Frontal cortex (tissue), 4 donors: ENCODE results near the gene ZNF511. TPM values are rescaled to one million over a fixed set of nuclear protein-coding genes. Genes with fewer than 3 reads are reported as not detected.

Experiments
- DNase-seq, 2 donors: peaks; one replicate each; pipeline ENCODE4 v3.0.0; 2012; ENCODE audit warnings: low spot score in 2 of 2
- FAIRE-seq: peaks from 2 replicates; lab custom pipeline; 2012; peaks lifted over from hg19 to GRCh38; lab: Jason Lieb, UNC
- total RNA-seq: library from RNA; depleted of rRNA; stranded (reverse); fragments of >200 nt; gene quantifications from one replicate; pipeline ENCODE4 v1.2.3, GENCODE V29; 2014
- donor health status: control.
- donor health status: control.
- donor health status: control.

Gene ZNF511
- total RNA-seq, 1 donor from 2014 or later = 7.3 TPM

DNA sequence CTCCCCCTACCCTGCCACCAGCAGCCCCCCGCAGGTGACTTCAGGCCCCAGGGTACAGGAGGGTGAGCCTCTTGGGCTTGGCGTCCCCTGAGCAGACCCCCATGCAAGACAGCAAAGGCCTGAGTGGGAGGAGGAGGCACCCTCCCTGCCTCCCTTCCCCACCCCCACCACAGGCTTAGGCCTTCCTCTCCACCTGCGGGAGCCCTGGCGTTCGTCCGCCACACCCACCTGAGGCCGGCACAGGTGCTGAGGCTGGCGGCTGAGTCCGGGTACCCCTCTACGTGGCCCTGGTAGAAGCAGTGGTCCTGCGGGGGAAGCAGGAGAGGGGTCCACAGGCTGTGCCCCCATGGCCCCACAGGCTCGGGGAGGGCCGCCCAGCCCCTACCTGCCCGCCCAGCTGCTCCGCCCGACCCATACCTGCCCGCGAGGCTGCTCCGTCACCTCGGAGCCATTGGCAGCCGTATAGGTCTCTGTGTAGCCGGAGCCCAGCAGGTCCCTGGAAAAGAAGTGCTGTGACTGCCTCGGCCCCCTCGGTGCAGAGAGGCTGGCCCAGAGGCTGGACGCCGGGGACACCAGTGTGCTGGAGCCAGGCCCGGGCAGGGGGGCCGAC, 35.1 kb upstream of the ZNF511 start:
- FAIRE-seq = no peak
- DNase-seq = no peak

DNA sequence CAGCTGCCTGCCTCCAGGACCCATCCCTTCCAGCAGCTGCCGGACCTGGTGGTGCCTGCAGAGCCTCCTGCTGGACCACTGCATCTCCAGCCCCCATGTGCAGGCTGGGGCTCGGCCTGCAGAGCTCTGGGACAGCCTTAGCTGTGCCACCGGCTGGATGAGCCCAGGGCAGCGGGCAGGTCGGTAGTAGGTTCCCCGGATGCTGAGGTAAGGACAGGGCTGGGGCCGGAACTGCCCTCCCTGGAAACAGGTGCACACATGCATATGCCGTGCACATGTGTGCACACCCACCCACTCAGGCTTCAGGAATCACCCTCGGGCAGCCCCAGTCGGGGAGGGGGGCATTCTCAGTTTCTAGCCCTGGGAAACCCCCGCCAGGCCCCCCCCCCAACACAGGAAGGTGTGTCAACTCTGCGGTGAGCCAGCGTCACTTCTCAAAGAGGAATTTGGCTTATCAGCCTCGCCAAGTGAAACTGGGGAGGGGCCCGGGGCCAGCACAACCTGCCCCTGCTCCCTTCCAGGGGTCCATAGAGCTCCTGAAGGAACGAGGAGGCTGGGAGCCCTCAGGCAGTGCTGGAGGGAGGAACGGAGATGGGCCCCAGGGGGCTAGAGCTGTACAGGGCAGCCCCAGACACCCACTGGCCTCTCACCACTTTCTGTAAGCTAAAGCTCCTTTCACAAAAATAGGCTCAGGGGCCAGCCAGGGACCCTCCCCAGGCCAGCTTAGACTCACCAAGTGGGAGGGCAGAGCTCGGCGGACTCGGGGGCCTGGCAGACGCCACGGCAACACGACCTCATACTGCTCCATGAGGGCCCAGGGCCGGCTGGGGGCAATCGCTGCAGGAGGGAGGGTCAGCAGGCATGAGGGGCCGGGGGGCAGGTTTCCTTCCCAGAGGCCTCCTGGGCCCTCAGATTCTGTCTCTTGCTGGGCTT, 33.7 kb upstream of the ZNF511 start:
- no peak for DNase-seq
- FAIRE-seq = no peak

DNA sequence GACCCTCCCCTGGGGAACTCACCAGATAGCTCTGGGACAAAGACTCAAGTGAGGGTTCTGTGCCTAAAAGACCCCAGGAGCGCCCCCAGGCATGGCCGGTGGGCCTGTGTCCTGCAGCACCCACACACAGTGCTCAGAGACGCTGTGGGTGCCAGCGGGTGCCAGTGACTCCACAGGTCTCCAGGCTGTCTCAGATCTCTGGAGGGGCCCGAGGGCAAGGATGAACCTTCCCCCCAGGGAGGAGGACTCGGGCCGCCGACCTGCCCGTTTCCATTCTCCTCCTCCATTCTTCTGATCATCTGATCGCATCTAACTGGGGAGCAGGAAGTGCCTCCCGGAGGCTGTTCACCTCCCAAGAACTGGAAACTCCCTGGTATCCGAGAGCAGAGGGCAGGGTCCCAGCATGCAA, 33.0 kb upstream of the ZNF511 start:
- FAIRE-seq (no peak), DNase-seq (no peak)

DNA sequence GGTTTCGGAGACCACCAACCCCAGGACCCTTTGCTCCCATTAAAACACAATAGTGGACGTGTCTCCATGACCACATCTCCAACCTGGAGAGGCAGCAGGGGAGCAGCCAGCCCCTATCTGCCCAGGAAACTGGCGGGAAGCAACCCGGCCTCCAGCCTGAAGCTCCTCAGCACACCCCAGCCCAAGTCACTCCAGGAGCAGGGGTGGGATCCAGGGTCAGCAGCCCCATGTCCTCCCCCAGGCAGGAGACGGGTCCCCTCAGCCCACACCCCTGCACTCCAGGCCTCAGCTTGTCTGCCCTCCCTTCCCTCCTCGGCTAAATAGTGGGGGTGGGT, 32.6 kb upstream of the ZNF511 start:
- FAIRE-seq (no peak), DNase-seq (no peak)

DNA sequence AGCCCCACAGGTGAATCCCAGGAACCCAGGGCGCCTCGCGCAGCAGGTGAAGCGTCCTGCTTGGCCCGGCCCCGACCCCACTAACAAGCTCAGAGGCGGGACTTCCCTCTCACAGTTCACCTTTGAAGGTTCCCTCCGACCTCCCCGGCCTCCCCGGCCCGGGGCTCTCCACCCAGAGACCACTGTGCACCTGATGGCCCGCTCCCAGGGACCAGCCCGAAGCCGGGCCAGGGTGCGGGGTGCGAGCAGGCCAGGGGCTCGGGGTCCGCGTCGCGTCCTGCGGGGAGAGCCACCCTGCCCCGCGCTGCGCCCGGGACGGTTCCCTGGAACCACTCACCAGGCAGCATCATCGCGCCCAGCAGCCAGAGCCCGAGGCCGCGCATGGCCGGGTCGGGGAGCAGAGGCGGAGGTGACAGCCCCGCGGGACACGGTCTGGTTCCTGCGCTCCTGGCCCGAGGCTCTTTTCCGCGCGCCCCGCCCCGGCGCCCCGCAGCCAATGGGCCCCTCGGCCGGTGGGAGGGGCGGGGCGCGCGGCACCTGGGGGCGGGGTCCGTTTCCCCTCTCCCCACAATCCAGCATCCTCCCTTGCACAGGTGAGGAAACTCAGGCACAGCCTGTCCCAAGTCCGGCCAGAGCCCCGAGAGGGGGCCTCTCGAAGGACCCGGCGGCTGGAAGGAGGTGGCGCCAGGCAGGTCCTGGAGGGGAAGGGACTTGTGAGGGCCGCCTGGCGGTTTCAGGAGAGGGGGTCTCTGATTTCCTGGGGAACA, 32.1 kb upstream of the ZNF511 start, which contains the start of gene ADAM8:
Gene ADAM8, minus strand, starts transcription at position 434 of the 767 bp plus-strand sequence. Its CDS starts 51 bp downstream, at position 383.
- DNase-seq = no peak
- FAIRE-seq = no peak

DNA sequence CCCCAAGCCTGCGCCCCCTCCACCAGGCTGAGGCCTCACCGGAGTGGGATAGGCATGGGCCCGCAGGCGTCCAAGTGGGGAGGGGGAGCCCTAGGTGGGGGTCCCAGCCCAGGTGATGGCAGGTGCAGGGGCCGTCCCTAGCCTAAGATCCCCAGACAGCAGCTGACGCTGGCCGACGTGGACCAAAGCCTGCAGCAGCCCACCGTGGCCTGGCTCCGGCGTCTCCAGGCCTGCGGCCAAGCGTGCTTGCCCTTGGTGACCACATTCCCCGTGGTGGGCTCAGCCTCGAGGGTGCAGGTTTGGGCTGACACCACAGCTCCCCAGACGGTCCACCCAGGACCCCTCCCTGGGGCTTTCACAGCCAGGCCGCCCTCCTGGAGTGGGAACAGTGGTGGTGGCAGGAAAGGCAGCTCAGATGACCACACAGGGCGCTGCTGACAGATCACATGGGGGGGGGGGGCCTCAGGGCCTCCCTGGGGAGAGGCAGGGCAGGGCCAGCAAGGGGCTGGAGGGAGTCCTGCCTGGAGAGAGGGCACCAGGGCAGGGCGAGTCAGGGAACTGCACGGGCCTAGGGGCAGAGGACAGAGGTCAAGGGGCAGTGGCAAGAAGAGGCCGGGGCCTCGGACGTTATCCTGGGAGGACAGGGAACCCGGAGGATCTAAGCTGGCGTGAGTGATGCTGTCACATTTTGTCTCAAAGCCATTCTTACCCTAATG, 31.3 kb upstream of the ZNF511 start:
- DNase-seq (no peak), FAIRE-seq (no peak)

DNA sequence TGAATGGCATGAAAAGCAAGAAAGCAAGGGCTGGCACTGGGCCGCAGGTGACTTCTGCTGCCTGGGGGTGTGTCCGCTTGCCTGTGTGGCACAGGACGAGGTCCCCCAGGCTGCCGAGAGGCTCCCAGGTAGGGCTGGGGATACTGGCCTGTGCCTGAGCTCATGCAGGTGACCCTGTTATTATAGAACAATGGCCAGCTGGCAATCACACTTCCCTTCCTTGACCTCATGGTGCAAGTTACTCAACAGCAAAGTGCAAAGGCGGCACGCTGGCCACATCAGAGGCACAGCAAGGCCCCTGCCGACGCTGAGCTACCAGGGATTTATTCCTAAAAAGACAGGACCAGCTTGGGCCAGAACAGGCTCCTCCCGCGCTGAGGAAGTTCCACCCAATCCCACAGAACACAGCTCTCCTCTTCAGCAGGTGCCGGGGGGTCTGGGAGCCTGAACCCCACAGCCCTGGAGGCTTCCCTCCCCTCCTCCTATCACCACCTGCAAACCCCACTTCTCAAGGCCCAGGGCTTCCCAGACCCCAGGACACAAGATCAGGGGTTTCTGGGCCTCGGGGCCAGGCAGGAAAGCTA, 30.6 kb upstream of the ZNF511 start:
- no peak for DNase-seq

DNA sequence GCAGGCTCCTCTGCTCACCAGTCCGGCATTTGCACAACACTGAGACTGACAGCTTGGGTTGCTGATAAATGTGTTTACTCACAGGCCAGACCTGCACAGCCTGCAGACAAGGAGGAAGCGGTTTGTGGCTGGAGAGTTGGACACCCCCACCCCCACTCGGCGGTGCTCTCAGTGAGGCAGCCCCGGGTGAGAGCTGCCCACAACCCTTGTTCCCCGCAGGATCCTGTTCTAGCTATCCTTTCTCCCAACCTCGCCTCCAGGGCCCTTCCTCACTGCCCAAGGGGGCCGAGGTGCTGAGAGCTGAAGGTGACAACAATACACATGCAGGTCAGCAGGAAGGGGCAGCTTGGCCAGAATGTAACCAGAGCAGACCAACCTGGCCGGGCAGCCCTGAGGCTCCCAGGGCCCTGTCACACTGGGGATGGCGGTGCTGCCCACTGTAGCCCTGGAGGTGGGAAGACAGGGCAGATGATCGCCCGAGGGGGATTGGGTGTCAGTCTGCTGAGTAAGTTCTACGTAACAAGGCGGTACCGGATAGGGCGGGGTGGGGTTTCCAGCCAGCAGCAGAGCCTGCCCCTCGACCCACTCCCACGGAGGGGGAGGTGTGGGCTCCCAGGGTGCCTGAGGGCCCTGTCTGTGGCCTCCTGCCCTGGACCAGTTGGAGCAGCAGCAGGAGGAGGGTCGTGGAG, 30.0 kb upstream of the ZNF511 start:
- FAIRE-seq = no peak
- DNase-seq = no peak

More for the DNA sequence above, 30.6 kb upstream of the ZNF511 start:
- FAIRE-seq = no peak

DNA sequence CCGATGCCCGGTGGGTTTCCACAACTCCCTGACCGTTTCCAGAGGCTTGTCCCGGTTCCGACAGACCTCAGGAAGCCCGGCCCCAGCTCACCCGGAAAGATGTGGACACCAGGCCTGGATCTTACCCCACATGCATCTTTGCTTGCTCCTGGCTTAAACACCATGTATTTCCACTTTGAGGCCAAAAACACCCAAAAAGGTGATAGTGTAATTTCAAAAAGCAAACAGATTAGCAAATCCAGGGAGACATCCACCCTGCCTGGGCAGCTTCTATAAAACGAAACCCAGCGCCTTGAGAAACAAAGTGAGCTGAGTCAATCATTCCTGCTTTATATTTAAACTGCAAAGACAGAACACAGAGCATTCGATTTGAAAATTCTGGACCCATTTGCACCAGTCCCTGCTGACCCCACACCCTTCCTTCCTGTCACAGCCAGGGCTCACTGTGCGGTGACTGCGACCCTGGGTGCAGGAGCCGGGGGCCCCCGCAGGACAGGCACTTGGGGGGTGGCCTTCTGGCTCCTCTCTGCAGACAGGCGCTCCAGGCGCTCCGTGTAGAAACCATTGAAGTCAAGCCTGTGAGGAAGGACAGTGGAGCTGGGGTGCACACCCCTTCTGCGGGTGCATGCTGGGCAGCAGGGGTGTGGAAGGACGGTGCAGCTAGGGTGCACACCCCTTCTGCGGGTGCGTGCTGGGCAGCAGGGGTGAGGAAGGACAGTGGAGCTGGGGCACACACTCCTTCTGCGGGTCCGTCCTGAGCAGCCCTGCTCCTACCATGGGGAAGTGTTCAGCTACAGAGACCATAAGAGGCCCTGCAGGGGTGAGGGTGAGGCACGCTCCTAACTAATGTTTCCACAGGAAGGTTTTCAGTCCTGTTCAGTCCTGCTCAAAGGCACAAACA, 29.1 kb upstream of the ZNF511 start:
- no peak for DNase-seq
- FAIRE-seq = no peak

DNA sequence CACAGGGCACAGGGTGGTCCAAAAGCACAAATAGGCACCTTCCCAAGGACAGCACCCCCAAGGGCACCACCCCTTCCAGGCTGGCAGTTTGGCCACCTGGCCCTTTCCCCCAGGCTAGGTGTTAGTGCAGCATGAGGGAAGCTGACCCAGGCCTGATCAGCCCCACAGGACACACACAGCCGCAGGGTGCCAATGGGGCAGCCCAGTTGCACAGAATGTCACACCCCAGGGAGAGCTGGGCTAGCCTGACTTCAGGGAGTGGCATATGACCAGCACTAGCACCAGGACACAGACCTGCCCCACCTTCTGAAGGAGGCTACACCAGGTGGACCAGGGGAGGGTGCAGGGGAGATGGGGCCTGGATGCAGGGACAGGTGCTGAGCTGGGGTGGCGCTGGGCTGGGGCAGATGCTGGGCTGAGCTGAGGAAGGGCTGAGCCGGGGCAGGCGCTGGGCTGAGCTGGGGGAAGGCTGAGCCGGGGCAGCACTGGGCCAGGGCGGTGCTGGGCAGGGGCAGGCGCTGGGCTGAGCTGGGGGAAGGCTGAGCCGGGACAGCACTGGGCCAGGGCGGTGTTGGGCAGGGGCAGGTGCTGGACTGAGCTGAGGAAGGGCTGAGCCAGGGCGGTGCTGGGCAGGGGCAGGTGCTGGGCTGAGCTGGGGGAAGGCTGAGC, 28.2 kb upstream of the ZNF511 start:
- DNase-seq = no peak

DNA sequence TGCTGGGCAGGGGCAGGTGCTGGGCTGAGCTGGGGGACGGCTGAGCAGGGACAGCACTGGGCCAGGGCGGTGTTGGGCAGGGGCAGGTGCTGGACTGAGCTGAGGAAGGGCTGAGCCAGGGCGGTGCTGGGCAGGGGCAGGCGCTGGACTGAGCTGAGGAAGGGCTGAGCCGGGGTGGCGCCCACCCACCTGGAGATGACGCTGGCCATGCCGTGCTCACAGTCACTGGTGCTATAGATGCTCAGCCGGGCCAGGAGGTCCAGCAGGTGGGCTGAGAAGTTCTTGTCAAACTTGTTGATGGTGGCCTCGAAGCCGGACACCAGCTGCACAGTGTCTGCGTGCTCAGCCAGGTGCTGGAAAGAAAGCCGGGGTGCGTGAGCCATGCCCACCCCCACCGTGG, 27.6 kb upstream of the ZNF511 start:
- DNase-seq (no peak), FAIRE-seq (no peak)

More for the DNA sequence above, 28.2 kb upstream of the ZNF511 start:
- no peak for FAIRE-seq

DNA sequence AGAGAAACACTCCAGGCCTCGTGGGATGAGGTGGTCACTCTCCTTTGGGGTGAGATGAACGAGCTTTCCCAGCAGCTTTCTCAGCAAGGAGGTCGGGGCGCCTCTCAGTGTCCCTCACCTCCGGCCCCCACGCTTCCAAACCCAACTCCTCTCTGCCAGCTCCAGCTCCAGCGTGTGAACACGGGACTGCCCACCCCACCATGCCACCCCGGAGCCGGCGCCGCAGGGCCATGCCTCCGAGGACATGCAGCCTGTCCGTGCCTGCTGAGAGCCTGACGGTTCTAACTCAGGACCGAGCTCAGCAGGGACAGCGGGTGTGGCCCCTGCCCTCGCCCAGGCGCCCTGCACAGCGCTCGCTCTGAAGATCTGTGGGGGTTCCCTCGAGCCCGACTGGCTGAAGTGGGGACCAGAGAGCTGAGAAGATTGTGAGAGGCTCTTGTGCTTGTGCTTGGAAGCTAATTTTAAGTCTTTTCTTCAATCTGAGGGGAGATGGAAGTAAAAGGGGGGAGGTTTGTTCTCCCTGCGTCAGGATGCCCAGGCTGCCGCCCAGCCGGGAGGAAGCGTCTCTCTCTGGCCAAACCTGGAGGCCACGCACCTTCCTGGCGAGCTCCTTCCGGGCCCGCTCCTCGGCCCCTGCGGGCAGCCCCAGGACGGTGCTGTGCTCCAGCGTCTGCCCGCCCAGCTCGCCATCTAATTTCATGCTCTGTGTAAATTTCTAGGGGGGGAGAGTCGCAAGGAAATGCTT, 26.9 kb upstream of the ZNF511 start:
- DNase-seq (no peak), FAIRE-seq (no peak)

DNA sequence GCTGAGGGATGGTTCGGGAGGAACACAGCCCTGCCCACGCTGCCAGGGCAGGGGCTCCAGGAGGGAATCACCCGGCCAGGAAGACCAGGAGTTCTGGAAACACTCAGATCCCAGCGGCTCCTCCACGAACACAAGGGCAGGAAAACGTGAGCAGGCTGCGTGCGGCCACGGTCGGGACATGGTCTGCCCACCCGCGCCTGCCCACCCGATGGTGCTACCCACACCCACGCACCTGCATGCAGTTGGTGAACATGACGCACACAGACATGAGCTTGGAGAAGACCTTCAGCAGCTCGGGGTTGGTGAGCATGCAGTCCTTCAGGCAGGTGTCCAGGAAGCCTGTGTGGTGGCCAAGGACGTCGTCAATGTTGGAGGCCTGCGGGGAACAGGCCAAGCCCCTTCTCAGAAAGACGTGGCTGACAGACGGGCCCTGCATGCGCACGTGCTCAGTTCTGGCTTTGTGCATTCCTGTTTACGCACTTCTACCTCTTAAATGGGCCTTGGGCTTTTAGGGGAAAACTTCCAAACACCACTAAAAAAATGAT, 25.8 kb upstream of the ZNF511 start:
- FAIRE-seq (no peak), DNase-seq (no peak)

DNA sequence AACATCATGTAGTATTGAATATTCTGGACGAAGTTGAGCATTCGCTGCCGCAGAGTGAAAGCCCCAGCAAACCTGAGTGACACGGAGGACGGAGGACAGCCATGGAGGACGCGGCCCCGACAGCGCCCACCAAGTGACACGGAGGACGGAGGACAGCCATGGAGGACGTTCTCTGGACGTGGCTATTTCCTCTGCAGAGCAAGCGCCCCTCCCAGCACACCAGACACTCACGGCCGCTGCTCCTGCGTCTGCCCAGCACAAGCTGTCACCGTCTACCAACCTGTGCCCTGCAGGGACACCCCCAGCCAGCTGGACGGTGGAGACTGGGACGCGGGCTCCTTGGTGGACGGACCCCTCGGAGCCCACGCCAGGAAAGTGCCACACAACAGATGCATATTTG, 24.8 kb upstream of the ZNF511 start:
- no peak for FAIRE-seq
- DNase-seq = no peak

DNA sequence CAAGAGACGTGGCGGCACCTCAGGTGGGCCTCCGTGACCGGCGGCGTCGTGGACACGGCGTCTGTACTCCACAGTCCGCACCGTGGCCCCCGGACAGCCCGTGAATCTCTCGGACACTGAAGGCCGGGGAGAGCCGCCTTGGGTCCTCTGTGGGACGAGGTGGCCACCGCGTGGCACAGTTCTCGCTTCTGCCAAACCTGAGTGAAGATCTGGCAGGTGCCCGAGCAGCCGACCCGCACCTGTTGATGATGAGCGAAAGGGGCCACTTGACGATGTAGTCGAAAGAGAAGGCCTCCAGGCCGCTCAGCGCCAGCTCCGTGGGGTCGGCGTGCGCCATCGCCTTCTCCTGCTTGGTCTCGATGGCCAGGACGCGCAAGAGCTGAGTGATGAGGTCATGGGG, 23.5 kb upstream of the ZNF511 start:
- FAIRE-seq (no peak), DNase-seq (no peak)

DNA sequence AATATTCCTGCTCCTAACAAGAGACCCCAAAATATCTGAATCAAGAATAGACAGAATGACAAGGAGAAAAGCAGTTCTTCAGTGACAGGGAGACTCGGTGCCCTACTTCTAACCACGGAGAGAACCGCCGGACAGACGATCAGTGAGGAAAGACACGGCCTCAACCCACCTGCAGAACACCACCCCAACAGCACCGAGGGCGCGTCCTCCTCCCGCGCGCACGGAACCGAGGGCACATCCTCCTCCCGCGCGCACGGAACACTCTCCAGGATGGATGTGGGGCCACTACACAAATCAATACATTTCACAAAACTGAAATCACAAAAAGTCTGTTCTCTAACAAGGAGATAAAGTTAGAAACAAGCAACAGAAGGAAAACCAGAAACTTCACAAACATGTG, 22.3 kb upstream of the ZNF511 start:
- FAIRE-seq (no peak), DNase-seq (no peak)
